Parathyroid adenoma (tissue), 2 donors: ENCODE data around the gene FAAH2.
"Not testable (repeated sequence)": the region's sequence is repeated elsewhere in the genome, so short reads cannot be mapped to it uniquely, and the experiment has no call there.

Source experiments
- H2AFZ ChIP-seq: fragments of 300-600 bp; sonication (generic); one replicate; pipeline ENCODE4 v1.7.0; 2017; ENCODE audit warnings: antibody characterized with exemption, mild to moderate bottlenecking
- H3K27ac ChIP-seq: fragments of 300-600 bp; sonication (generic); one replicate; pipeline ENCODE4 v1.7.0; 2017
- H3K27me3 ChIP-seq: fragments of 300-600 bp; sonication (generic); one replicate; pipeline ENCODE4 v1.7.0; 2017; ENCODE audit warnings: low read length; ENCODE audit not compliant: control insufficient read depth, insufficient read depth
- H3K36me3 ChIP-seq: fragments of 300-600 bp; sonication (generic); one replicate; pipeline ENCODE4 v1.7.0; 2017; ENCODE audit warnings: low read length; ENCODE audit not compliant: control insufficient read depth, insufficient read depth
- H3K4me1 ChIP-seq: fragments of 300-600 bp; sonication (generic); one replicate; pipeline ENCODE4 v1.7.0; 2017; ENCODE audit warnings: control low read depth
- H3K4me2 ChIP-seq: fragments of 300-600 bp; sonication (generic); one replicate; pipeline ENCODE4 v1.7.0; 2017; ENCODE audit warnings: low read length
- H3K4me3 ChIP-seq: fragments of 300-600 bp; sonication (generic); one replicate; pipeline ENCODE4 v1.7.0; 2017; ENCODE audit warnings: low read depth, low read length
- H3K79me2 ChIP-seq: fragments of 300-600 bp; sonication (generic); one replicate; pipeline ENCODE4 v1.7.0; 2017; ENCODE audit warnings: control low read depth
- H3K9ac ChIP-seq: fragments of 300-600 bp; sonication (generic); one replicate; pipeline ENCODE4 v1.7.0; 2017; ENCODE audit warnings: mild to moderate bottlenecking
- H3K9me3 ChIP-seq: fragments of 300-600 bp; sonication (generic); one replicate; pipeline ENCODE4 v1.7.0; 2017; ENCODE audit warnings: low read length; ENCODE audit not compliant: control insufficient read depth
- TF ChIP-seq, protein P1 (sequence below): fragments of 300-600 bp; sonication (generic); IDR thresholded peaks from one replicate; pipeline ENCODE4 v1.7.0; 2017; ENCODE audit warnings: antibody characterized with exemption, mild to moderate bottlenecking
- donor health status: primary hyperparathyroidism.

Gene FAAH2

DNA sequence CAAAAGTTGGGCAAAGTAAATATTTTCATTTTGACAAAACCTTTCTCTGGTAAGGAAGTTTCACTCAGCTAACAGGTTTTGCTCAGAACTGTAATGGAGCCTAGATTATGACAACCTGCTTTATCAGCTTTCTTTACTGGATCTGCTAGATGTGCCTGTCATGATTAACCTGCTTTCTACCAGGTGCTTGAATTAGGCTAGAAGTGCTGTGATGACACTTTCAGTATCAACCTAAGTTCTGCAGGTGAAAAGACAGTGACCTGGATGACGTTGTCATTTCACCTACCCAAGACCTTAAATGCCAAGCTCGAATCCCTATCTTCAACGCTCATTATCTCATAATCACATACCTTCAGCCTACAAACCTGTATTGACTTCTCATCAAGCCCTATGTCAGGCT is 1.5 kb upstream of the FAAH2 start:
- Histone ChIP-seq H3K27ac (no peak overlapping the region), H3K9ac (no peak overlapping the region), H3K4me1 (no peaks in the 10 kb centered on the region), H3K27me3 (no peaks in the 10 kb centered on the region), H3K79me2 (no peaks in the 10 kb centered on the region), H3K4me3 (no peak overlapping the region), H3K36me3 (no peaks in the 10 kb centered on the region), H3K4me2 (no peak overlapping the region), H3K9me3 (no peaks in the 10 kb centered on the region), H2AFZ (no peak overlapping the region)
- TF ChIP-seq, protein P1, sequence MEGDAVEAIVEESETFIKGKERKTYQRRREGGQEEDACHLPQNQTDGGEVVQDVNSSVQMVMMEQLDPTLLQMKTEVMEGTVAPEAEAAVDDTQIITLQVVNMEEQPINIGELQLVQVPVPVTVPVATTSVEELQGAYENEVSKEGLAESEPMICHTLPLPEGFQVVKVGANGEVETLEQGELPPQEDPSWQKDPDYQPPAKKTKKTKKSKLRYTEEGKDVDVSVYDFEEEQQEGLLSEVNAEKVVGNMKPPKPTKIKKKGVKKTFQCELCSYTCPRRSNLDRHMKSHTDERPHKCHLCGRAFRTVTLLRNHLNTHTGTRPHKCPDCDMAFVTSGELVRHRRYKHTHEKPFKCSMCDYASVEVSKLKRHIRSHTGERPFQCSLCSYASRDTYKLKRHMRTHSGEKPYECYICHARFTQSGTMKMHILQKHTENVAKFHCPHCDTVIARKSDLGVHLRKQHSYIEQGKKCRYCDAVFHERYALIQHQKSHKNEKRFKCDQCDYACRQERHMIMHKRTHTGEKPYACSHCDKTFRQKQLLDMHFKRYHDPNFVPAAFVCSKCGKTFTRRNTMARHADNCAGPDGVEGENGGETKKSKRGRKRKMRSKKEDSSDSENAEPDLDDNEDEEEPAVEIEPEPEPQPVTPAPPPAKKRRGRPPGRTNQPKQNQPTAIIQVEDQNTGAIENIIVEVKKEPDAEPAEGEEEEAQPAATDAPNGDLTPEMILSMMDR, result no peak

DNA sequence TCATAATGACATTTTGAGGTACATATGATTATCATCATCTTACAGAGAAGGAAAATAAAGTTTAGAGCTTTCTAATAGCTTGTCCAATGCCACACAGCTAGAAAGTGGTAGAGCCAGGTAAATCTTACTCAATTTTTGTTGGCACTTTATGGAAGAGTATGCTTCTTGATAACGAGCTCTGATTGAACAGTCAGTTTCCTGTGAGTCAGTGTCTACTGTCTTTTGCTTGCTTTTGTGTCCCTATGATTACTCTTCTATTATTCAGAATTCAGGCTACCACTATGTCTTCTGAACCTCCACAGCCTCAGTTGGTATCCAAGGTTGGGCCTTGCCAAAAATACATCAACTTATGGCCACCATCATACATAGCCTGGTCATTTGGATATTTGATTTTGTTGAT is 2.6 kb downstream of the FAAH2 start:
- Histone ChIP-seq H3K9me3 (no peaks in the 10 kb centered on the region), H3K27ac (no peak overlapping the region), H3K36me3 (no peaks in the 10 kb centered on the region), H3K4me3 (no peak overlapping the region), H3K27me3 (no peaks in the 10 kb centered on the region), H2AFZ (no peak overlapping the region), H3K79me2 (no peaks in the 10 kb centered on the region), H3K9ac (no peak overlapping the region), H3K4me2 (no peak overlapping the region), H3K4me1 (no peaks in the 10 kb centered on the region)
- TF ChIP-seq, protein P1, result no peak

DNA sequence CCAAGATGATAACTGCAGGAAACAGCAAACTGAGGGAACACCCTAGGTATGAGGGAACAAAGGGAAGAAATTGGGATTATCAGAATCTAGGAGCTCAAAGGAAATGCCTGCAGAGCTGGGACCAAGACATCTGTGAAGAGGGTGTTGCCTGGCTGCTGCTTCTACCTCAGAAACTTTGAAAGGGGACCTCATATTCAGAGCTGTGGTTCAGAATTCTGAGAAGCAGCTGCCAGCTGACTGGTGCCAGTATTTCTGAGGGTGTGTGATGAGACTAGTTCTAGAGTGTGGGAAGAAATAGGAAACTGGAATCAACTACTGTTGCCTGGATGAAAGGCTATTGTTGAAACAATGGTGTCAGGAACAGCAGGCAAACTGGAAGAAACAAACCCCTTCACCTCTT is 8.5 kb downstream of the FAAH2 start:
- Histone ChIP-seq H3K4me2 (no peak overlapping the region), H3K79me2 (no peaks in the 10 kb centered on the region), H3K9ac (no peak overlapping the region), H3K9me3 (no peaks in the 10 kb centered on the region), H3K4me3 (no peak overlapping the region), H3K4me1 (no peaks in the 10 kb centered on the region), H3K36me3 (no peaks in the 10 kb centered on the region), H3K27me3 (no peaks in the 10 kb centered on the region), H2AFZ (no peak overlapping the region), H3K27ac (no peak overlapping the region)
- TF ChIP-seq, protein P1, result no peak

DNA sequence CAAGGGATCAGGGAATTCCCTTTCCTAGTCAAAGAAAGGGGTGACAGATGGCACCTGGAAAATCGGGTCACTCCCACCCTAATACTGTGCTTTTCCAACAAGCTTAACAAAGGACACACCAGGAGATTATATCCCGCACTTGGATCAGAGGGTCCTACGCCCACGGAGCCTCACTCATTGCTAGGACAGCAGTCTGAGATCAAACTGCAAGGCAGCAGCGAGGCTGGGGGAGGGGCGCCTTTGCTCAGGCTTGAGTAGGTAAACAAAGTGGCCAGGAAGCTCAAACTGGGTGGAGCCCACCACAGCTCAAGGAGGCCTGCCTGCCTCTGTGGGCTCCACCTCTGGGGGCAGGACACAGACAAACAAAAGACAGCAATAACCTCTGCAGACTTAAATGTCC is 9.2 kb downstream of the FAAH2 start:
- H3K27ac ChIP-seq, H3K9ac ChIP-seq, H3K4me2 ChIP-seq, H3K9me3 ChIP-seq, H3K27me3 ChIP-seq, H3K36me3 ChIP-seq, H3K4me3 ChIP-seq, H3K4me1 ChIP-seq, H2AFZ ChIP-seq, H3K79me2 ChIP-seq: not testable (repeated sequence)

DNA sequence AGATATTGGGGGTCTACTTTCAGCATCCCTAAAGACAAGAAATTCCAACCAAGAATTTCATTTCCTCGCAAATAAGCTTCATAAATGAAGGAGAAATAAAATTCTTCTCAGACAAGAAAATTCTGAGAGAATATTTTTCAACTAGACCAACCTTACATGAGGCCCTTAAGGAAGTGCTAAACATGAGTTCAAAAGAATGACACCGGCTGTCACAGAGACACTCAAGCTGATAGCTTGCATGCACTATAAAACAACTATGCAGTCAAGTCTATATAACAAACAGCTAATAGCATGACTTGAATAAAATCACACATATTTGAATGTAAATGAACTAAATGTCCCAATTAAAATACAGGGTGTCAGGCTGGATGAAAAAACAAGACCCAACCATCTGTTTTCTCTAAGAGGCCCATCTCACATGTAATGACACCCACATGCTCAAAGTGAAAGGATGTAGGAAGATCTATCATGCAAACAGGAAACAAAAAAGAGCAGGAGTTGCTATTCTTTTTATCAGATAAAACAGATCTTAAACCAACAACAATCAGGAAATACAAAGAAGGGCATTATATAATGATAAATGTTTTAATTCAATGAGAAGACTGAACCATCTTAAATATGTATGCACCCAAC is 27.2 kb downstream of the FAAH2 start:
- Histone ChIP-seq H3K9me3 (no peaks in the 10 kb centered on the region), H2AFZ (no peak overlapping the region), H3K27ac (no peak overlapping the region), H3K4me2 (no peak overlapping the region), H3K79me2 (no peaks in the 10 kb centered on the region), H3K36me3 (no peaks in the 10 kb centered on the region), H3K27me3 (no peaks in the 10 kb centered on the region), H3K4me1 (no peaks in the 10 kb centered on the region), H3K4me3 (no peak overlapping the region), H3K9ac (no peak overlapping the region)
- TF ChIP-seq, protein P1, result no peak
